ENCODE results near the gene COLGALT1.

The COLGALT1 gene

GRCh38 chr19:17602217-17602616 is 46.8 kb downstream of the COLGALT1 start:
- TF ChIP-seq CTCF (IDR thresholded peaks at IDR 0.05; ENCODE audit: control insufficient read depth, insufficient read depth, low read depth, low read length, missing control alignments) = no peak
- no peak overlapping the region for H3K4me3 ChIP-seq (ENCODE audit: control insufficient read depth, low read depth, low read length)
- DNase-seq (ENCODE audit: low read depth) = no peak

- no peak for DNase-seq (ENCODE audit: low read depth)
- no peak overlapping the region for H3K4me3 ChIP-seq (ENCODE audit: control insufficient read depth, low read depth, low read length)
- no peak for TF ChIP-seq CTCF (IDR thresholded peaks at IDR 0.05; ENCODE audit: control insufficient read depth, insufficient read depth, low read depth, low read length, missing control alignments)
Measured at GRCh38 chr19:17602872-17603510, 47.5 kb downstream of the COLGALT1 start.

DNA sequence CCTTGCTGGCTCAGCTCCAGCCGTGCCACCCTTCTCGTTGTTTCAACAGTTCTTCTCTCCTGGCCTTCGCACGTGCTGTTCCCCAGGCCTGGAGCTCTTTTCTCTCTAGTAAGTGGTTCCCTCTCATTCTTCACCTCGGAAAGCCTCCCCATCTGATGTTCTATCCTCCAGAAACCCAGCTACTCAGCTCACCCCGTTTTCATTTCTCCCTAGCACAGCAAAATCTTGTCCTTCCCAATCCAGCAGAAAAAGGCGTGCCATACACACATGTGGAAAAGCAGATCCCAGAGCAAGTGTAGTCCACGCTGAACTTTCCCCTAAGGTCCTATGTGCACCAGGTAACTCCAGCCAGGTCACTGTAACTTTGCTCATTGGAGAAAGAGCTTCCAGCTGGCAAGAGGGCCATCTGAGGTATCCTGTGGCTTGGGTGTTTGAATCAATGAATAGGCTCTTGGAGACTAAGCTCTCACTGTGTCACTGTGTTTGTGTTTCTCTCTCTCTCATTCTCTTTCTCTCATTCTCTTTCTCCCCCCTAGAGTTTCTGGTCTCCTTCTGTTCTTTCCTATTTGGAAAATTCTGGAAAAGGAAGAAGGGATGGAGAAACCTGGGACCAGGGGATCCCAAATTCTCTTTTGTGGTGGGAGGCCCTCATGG is 49.0 kb downstream of the COLGALT1 start:
- DNase-seq (ENCODE audit: low read depth) = no peak
- no peak for TF ChIP-seq CTCF (IDR thresholded peaks at IDR 0.05; ENCODE audit: control insufficient read depth, insufficient read depth, low read depth, low read length, missing control alignments)
- no peak overlapping the region for H3K4me3 ChIP-seq (ENCODE audit: control insufficient read depth, low read depth, low read length)

- no peak for TF ChIP-seq CTCF (IDR thresholded peaks at IDR 0.05; ENCODE audit: control insufficient read depth, insufficient read depth, low read depth, low read length, missing control alignments)
- no peak overlapping the region for H3K4me3 ChIP-seq (ENCODE audit: control insufficient read depth, low read depth, low read length)
- no peak for DNase-seq (ENCODE audit: low read depth)
Measured at GRCh38 chr19:17605117-17605516, 49.7 kb downstream of the COLGALT1 start.

DNA sequence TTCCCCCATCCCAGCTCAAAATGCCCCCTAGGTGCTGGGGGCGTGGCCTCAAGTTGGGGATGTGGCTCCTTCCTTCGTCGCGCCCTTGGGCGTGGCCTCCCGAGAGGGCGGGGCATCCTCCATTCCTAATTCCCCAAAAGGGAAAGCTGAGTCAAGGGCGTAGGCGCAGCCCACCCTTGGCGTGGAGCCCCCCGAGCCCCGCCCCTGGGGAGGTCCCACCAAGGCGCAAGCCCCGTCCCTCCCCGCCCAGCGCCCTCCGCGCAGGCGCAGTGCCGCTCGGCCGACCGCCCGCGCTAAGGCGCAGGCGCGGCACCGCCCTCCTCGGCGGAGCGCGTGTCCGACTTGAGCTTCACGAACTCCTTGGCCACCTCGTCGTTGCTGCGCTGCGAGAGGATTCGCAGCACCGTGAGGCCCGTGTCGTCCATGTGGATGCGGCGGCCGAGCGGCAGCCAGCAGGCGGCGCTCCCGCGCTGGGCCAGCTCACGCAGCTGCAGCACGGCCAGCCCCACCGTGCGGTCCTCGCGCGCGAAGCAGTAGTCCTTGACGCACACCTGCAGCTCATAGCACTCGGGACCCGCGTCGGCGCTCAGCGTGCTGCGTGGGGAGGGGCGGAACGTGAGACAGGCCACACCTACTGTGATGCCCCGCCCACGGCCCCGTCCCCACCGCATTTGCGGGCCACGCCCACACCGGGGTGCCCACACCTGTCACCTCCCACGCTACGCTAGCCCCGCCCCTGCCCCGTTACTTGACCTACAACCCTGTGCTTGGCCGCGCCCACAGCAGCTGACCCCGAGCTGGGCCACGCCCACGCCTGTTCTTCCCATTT is 50.5 kb downstream of the COLGALT1 start:
- DNase-seq (ENCODE audit: low read depth) = no peak
- peak overlapping the region; percentile 15 for H3K4me3 ChIP-seq (ENCODE audit: control insufficient read depth, low read depth, low read length)
- peak; percentile 40 for TF ChIP-seq CTCF (IDR thresholded peaks at IDR 0.05; ENCODE audit: control insufficient read depth, insufficient read depth, low read depth, low read length, missing control alignments)

DNA sequence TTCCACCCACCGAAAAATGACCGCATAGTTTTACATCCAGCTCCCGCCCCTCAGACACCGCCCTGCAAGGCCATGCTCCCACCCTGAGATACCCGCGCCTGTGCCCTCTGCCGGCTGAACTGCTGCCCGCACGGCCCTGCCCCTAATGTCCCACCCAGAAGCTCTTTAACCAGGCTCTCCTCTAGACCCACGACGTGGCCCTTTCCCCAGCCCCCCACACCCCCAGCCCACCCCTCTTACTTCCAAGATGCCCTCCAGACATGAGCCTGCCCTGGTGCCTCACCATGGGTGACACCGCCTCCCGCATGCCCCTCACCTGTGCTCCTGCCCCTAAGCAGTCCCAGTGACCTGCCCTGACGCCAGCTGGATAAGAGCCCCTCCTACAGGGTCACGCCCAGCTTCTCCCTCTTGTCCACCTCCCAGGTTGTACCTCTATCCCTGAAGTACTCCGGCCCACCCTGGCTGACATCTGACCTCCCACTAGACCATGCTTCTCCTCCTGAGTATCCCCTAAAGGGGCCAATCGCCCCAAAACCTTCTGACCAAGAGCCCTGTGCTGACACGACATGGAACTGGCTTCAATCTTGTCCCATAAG is 51.2 kb downstream of the COLGALT1 start:
- peak; percentile 8 for TF ChIP-seq CTCF (IDR thresholded peaks at IDR 0.05; ENCODE audit: control insufficient read depth, insufficient read depth, low read depth, low read length, missing control alignments)
- H3K4me3 ChIP-seq (ENCODE audit: control insufficient read depth, low read depth, low read length) = no peak overlapping the region
- no peak for DNase-seq (ENCODE audit: low read depth)

Measured in AG09309 (cell line).